Heart right ventricle (tissue), 16 donors: ENCODE data around the gene PEX16. TPM values are rescaled to one million over a fixed set of nuclear protein-coding genes. Genes with fewer than 3 reads are reported as not detected.

Source experiments
- ATAC-seq, 8 donors: fragments of 200-7000 bp; cut with Tn5 transposase; one replicate each; pipeline ENCODE4 v1.9.1; 2020; ENCODE audit warnings: mild to moderate bottlenecking in 8 of 8, moderate library complexity in 8 of 8, moderate number of reproducible peaks in 1 of 8
- DNase-seq, 2 donors: peaks; one replicate each; pipeline ENCODE4 v3.0.0-alpha.2; 2020
- H3K27ac ChIP-seq, 10 donors: fragments of 200-600 bp; sonication (generic) in 2 of 10; one replicate each; pipeline versions ENCODE4 v1.5.0 to v1.8.0; 2020 to 2022; ENCODE audit warnings: mild to moderate bottlenecking in 3 of 10
- H3K27me3 ChIP-seq, 7 donors: fragments of 200-600 bp; one replicate each; pipeline ENCODE4 v1.8.0; 2021 to 2022; ENCODE audit warnings: mild to moderate bottlenecking in 2 of 7
- H3K36me3 ChIP-seq, 9 donors: fragments of 200-600 bp; sonication (generic) in 1 of 9; one replicate each; pipeline versions ENCODE4 v1.5.0 to v1.8.0; 2020 to 2022; ENCODE audit warnings: mild to moderate bottlenecking in 2 of 9
- H3K4me1 ChIP-seq, 9 donors: fragments of 200-600 bp; sonication (generic) in 1 of 9; one replicate each; pipeline versions ENCODE4 v1.5.0 to v1.8.0; 2020 to 2022; ENCODE audit warnings: mild to moderate bottlenecking in 4 of 9
- H3K4me3 ChIP-seq, 10 donors: fragments of 200-600 bp; sonication (generic) in 2 of 10; one replicate each; pipeline versions ENCODE4 v1.5.0 to v1.8.0; 2020 to 2022; ENCODE audit warnings: mild to moderate bottlenecking in 7 of 10, moderate library complexity in 2 of 10
- H3K9me3 ChIP-seq, 11 donors: fragments of 200-600 bp in 10 of 11; sonication (generic) in 2 of 11; one replicate each; pipeline versions ENCODE4 v1.5.0 to v1.8.0; 2013 to 2022; ENCODE audit warnings: mild to moderate bottlenecking in 2 of 11, control low read depth in 1 of 11, moderate library complexity in 1 of 11
- WGBS, 2 donors: extraction: QIAGEN DNeasy Blood & Tissue Kit; methylation state at CpG; one replicate each; pipeline ENCODE4 v1.1.7; 2013; ENCODE audit warnings: inconsistent platforms in 1 of 2; 5-methylcytosine and 5-hydroxymethylcytosine counted together
- intact Hi-C, 10 donors: fragments of 100-400 bp; cut with DNase I; formaldehyde crosslinking; loops; one replicate each; pipeline versions ENCODE4 v1.11.1 to v1.14.2; 2022
- polyA plus RNA-seq, 2 donors: library from polyadenylated mRNA; stranded (reverse); fragments of 200-250 nt; gene quantifications; one replicate each; pipeline ENCODE4 v1.2.3, GENCODE V29; 2013
- total RNA-seq, 10 donors: library from RNA; stranded (reverse); fragmentation: NEBNext Ultra II Directional in 3 of 10; extraction: Animal tissue kit (Norgen Biotek cat#: 25700) in 3 of 10; gene quantifications; one replicate each; pipeline versions ENCODE4 v1.2.1 to v1.2.4, GENCODE V29; 2021 to 2023
- TF ChIP-seq, protein P1 (sequence below), 9 donors: fragments of 200-600 bp; sonication (generic) in 2 of 9; IDR thresholded peaks; one replicate each; pipeline versions ENCODE4 v1.5.0 to v1.8.0; 2021 to 2022; ENCODE audit warnings: antibody characterized with exemption in 9 of 9, mild to moderate bottlenecking in 5 of 9, moderate library complexity in 1 of 9
- donor health status: Arrhythmogenic right ventricular cardiomyopathy.
- donor health status: ischemic (EF 13 %, LVEDD 7.1; RV severe dilation, severe dysfunction).
- donor health status: healthy with polysubstance abuse.
- donor health status: DM: no; HTN: yes; CAD: no.
- donor health status: DM: no; HTN: no; CAD: no.
- donor health status: ischemic (EF 25% LVEDD 6.9; RV normal size, moderate dysfunction).
- donor health status: ischemic (EF 25% LVEDD 5.7; RV mildly dilated, moderate dysfunction).
- donor health status: healthy.
- donor health status: DM: yes; HTN: yes; CAD: no.
- donor health status: Ischemic cardiomyopathy.
- donor health status: ischemic (EF 35%, LVEDD 5.7; RV mildly dilated, moderate dysfunction).
- donor health status: nonischemic (EF 11% LVEDD 7.7; RV severe dilation, severe dysfunction).
- donor health status: DM: yes; HTN: yes; CAD: no.
- donor health status: PGD.
- donor health status: ischemic (EF 29% LVEDD 5.4; RV normal size, mild dysfunction).
- donor health status: nonischemic (EF 23%, LVEDD 6.1; RV moderate dilation, normal function).

The PEX16 gene
- total and polyA plus RNA-seq, 12 donors: 10.8 to 25.4 (median 13.9) TPM

DNA sequence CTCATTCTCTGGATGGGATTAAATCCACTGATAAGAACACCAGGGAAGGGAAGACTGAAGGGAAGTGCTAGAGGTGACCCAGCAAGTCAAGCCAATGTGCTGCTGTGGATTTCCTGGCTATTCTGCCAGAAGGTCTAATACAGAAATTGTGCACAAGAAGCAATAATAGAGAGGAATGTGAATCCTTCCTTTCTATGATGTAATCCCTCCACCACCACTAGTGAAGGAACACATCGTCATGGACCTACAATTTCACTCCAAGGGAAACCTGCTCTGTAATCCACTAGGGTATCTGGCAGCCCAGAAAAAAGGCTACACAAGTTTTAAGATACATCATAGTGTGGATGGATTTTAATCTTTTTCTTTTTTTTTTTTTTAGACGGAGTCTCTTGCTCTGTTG is 22.2 kb upstream of the PEX16 start:
- peaks cover 0 to 99% (median 37%) of the 10 kb centered on the region in 9 donors for H3K36me3 ChIP-seq
- TF ChIP-seq, protein P1, sequence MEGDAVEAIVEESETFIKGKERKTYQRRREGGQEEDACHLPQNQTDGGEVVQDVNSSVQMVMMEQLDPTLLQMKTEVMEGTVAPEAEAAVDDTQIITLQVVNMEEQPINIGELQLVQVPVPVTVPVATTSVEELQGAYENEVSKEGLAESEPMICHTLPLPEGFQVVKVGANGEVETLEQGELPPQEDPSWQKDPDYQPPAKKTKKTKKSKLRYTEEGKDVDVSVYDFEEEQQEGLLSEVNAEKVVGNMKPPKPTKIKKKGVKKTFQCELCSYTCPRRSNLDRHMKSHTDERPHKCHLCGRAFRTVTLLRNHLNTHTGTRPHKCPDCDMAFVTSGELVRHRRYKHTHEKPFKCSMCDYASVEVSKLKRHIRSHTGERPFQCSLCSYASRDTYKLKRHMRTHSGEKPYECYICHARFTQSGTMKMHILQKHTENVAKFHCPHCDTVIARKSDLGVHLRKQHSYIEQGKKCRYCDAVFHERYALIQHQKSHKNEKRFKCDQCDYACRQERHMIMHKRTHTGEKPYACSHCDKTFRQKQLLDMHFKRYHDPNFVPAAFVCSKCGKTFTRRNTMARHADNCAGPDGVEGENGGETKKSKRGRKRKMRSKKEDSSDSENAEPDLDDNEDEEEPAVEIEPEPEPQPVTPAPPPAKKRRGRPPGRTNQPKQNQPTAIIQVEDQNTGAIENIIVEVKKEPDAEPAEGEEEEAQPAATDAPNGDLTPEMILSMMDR (IDR thresholded peaks at IDR 0.05): no peak
- WGBS, 2 donors: 62 to 70% methylated on average over 2 of the region's 2 CpGs

DNA sequence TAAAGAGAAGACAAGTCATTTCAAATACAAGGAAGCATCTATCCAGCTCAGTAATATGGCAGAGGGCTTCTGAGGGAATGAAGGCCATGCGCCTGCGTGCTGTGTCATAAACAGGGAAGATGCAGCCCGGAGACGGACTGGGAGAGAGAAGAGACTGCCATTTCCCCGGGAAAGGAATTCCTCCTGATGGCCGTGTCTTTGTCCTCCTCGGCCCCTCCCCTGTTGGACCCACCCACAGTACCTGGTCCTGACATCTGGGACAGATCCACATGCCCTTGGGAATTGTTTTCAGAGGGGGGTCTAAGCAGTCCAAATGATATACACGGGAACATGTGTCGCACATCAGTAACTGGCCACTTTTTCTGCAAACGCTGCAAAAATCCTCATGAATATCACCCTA is 20.2 kb upstream of the PEX16 start:
- no peak overlapping the region for H3K4me3 ChIP-seq
- TF ChIP-seq, protein P1 (IDR thresholded peaks at IDR 0.05): no peak
- H3K27me3 ChIP-seq: no peaks in the 10 kb centered on the region
- no peak overlapping the region for H3K27ac ChIP-seq
- peaks cover 0 to 99% (median 49%) of the 10 kb centered on the region in 9 donors for H3K36me3 ChIP-seq
- H3K9me3 ChIP-seq: no peaks in the 10 kb centered on the region
- ATAC-seq (no peak), DNase-seq (no peak)
- intact Hi-C loops: no loop called here
- no peaks in the 10 kb centered on the region for H3K4me1 ChIP-seq
- 92 to 93% methylated on average over 10 of the region's 10 CpGs for WGBS, 2 donors

More for the DNA sequence above, 22.2 kb upstream of the PEX16 start:
- Histone ChIP-seq H3K27ac (no peak overlapping the region), H3K27me3 (no peaks in the 10 kb centered on the region), H3K9me3 (no peaks in the 10 kb centered on the region), H3K4me1 (no peaks in the 10 kb centered on the region), H3K4me3 (no peak overlapping the region)
- intact Hi-C loops: no loop called here
- ATAC-seq: no peak
- no peak for DNase-seq

DNA sequence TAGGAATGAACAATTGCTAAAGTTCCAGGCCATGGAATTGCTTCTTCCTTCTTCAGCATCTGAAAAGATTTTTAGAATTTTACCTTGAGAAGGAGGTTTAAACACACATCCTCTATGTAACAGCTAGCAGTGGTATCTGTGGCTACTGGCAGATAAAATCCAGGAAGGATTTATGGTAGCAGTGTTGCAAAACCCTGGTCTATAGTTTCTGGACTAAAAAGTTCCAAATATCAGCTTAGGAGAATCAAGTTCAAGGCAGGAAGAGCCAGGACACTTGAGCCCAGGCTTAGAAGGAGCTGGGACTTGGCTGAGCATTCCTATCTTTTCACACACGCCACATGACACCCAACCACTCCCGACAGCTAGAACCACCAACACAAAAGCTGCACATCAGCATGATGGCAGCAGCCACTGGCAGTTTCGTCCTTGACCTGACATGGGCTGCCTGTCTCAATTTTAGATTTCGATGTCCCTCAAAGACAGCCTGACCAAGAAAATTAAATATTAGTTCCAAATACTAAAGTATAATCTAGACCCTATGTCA is 18.9 kb upstream of the PEX16 start:
- Histone ChIP-seq H3K36me3 (peaks cover 0 to 99% (median 43%) of the 10 kb centered on the region in 9 donors), H3K27me3 (no peaks in the 10 kb centered on the region), H3K4me3 (no peak overlapping the region), H3K4me1 (peaks cover 0 to 2% (median 0%) of the 10 kb centered on the region in 9 donors), H3K27ac (no peak overlapping the region), H3K9me3 (no peaks in the 10 kb centered on the region)
- 59 to 81% methylated on average over 4 of the region's 4 CpGs for WGBS, 2 donors
- DNase-seq (no peak), ATAC-seq (no peak)
- intact Hi-C loops: no loop called here
- TF ChIP-seq, protein P1 (IDR thresholded peaks at IDR 0.05): no peak

DNA sequence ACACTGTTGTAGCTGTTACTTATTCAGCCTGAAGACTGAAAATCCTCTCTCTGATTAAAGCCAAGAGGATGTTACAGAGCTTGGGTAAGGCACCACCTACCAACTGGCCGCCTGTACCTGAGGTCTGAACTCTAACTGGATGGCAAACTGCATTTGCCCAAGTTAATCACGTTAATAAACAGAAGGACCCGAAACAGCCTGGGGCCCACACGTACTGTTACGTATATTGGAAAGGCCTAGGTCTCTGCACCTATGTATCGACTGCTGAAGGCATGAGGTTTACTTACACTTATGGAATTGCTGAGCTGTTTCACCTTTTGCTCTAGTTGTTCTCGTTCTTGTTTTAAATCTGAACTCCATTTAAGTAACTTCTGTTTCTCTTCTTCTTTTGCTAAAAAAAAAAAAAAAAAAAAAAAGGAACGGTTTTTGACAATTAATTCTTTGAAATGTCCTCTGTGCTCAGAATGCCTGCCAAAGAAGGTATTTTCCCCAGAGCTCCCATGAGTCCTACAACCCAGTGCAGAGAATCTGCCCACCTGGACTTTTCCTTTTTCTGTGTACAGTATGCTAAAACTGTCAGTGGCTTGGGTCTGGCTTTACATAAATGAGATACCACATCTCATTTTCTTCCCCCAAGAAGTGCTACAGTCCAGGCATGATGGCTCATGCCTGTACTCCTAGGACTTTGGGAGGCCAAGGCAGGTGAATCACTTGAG is 17.8 kb upstream of the PEX16 start:
- intact Hi-C loops: no loop called here
- TF ChIP-seq, protein P1 (IDR thresholded peaks at IDR 0.05): no peak
- no peak for DNase-seq
- Histone ChIP-seq H3K27ac (no peak overlapping the region), H3K4me1 (peaks cover 0 to 13% (median 7%) of the 10 kb centered on the region in 9 donors), H3K9me3 (no peaks in the 10 kb centered on the region), H3K36me3 (peaks cover 0 to 96% (median 37%) of the 10 kb centered on the region in 9 donors), H3K4me3 (no peak overlapping the region), H3K27me3 (no peaks in the 10 kb centered on the region)
- no peak for ATAC-seq
- WGBS, 2 donors: 91% methylated on average over 8 of the region's 8 CpGs
